H1 (cell line): ENCODE results near the gene OVCH1. TPM values are rescaled to one million over a fixed set of nuclear protein-coding genes. Genes with fewer than 3 reads are reported as not detected.

Experiments
- CTBP2 ChIP-seq: IDR thresholded peaks from 2 replicates; pipeline ENCODE4 v1.7.0; 2011; ENCODE audit warnings: borderline replicate concordance, mild to moderate bottlenecking, moderate library complexity, mixed read lengths, low read length; ENCODE audit not compliant: insufficient read depth, insufficient read length
- JUN ChIP-seq: IDR thresholded peaks from 2 replicates; pipeline ENCODE4 v1.6.1; 2011; ENCODE audit warnings: low read depth, mild to moderate bottlenecking, improper control_type of control experiment, low read length
- polyA plus RNA-seq, 7 experiments: library from polyadenylated mRNA; depleted of rRNA in 3 of 7; stranded (reverse) in 5 of 7; unstranded in 2 of 7; fragments of >200 nt in 5 of 7; fragments of 200-250 nt in 2 of 7; gene quantifications; 1 replicate in 5 of 7; 2 replicates in 1 of 7; 4 replicates in 1 of 7; pipeline versions ENCODE4 v1.2.1 to v1.2.3, GENCODE V29; 2011 to 2013; ENCODE audit warnings: missing spikeins in 2 of 7, mixed read lengths in 2 of 7
- total RNA-seq: library from RNA; stranded (reverse); fragmentation: NEBNext Ultra II Directional; extraction: Animal tissue kit (Norgen Biotek cat#: 25700); gene quantifications from 2 replicates; pipeline ENCODE4 v1.2.1, GENCODE V29; 2021
- TF ChIP-seq, protein P1 (sequence below): IDR thresholded peaks from 2 replicates; pipeline ENCODE4 v1.6.1; 2012; ENCODE audit warnings: inconsistent platforms

Gene OVCH1
- total and polyA plus RNA-seq, 2 of the 8 experiments (the other 6 are each of a cell fraction or from before 2014, with no cell fraction given): 0.07 TPM; not detected in 1

- TF ChIP-seq JUN: no peak
- no peak for TF ChIP-seq CTBP2
- TF ChIP-seq, protein P1, sequence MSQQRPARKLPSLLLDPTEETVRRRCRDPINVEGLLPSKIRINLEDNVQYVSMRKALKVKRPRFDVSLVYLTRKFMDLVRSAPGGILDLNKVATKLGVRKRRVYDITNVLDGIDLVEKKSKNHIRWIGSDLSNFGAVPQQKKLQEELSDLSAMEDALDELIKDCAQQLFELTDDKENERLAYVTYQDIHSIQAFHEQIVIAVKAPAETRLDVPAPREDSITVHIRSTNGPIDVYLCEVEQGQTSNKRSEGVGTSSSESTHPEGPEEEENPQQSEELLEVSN: no peak
These were observed 20.9 kb upstream of the OVCH1 start (continued) for GRCh38 chr12:29518407-29518806.
